Stomach (tissue), 4 donors: Measurements from ENCODE around the gene GSTM5.

Experiments
- EP300 ChIP-seq: sonication (generic); formaldehyde crosslinking; IDR thresholded peaks from one replicate; pipeline ENCODE4 v1.6.1; 2017; ENCODE audit warnings: antibody characterized with exemption
- POLR2A ChIP-seq, 4 donors: fragments of 450-650 bp; IDR thresholded peaks; one replicate each; pipeline ENCODE4 v1.6.1; 2016; ENCODE audit warnings: antibody characterized with exemption in 4 of 4, control low read depth in 2 of 4, mild to moderate bottlenecking in 1 of 4, moderate library complexity in 1 of 4
- POLR2AphosphoS5 ChIP-seq, 3 donors: sonication (generic); formaldehyde crosslinking; IDR thresholded peaks; one replicate each; pipeline ENCODE4 v1.6.1; 2016; ENCODE audit warnings: antibody characterized with exemption in 3 of 3
- TF ChIP-seq, protein P1 (sequence below), 7 experiments: fragments of 450-650 bp in 4 of 7; fragments of 200-600 bp in 3 of 7; sonication (generic) in 3 of 7; IDR thresholded peaks; one replicate each; pipeline ENCODE4 v1.5.1; 2016 to 2019; ENCODE audit warnings: antibody characterized with exemption in 7 of 7, control low read depth in 2 of 7, mild to moderate bottlenecking in 1 of 7

DNA sequence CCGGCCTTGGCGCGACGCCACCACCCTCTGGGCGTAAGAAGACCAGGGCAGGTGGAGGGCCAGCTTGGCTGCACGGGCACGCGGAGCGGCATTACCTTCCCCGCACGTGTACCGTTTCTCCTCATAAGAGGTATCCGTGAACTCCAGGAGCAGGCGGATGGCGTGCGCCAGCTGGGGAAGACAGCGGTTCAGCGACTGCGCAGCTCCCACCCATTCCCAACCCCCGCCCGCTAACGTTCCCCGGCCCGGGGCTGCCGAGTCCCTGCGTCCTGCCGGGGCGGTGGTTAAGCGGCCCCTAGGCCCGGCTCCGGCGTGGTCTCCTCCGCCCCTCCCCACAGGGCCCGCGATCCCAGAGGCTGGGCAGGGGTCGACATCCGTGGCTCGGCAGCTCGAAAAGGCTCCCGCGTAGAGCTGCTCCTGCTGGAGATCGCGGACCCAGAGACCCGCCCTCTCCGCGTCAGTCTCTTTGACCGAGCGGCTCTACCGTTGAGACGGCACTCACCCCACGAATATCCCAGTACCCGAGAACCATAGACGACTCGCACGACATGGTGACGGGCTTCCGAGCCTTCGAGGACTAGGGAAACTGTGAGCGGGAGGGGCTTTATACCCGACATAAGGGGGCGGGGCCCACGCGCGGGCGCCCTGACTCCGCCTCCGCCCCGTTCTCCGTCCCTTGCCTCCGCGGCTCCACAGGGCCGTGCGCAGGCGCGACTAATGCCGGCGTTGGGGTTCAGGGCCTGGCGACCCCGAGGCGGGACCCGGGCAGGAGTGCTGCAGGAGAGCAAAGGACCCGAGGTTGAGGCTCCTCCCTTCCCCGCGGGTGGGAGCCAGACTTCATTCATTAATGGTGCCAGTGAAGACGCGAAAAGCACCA, 27.9 kb downstream of the GSTM5 start:
- TF ChIP-seq POLR2A (IDR thresholded peaks at IDR 0.05): peak in 2 of 4 donors; percentile 43 to 83
- peak; percentile 88 to 97 (median 94) for TF ChIP-seq POLR2AphosphoS5 (IDR thresholded peaks at IDR 0.05)
- TF ChIP-seq, protein P1, sequence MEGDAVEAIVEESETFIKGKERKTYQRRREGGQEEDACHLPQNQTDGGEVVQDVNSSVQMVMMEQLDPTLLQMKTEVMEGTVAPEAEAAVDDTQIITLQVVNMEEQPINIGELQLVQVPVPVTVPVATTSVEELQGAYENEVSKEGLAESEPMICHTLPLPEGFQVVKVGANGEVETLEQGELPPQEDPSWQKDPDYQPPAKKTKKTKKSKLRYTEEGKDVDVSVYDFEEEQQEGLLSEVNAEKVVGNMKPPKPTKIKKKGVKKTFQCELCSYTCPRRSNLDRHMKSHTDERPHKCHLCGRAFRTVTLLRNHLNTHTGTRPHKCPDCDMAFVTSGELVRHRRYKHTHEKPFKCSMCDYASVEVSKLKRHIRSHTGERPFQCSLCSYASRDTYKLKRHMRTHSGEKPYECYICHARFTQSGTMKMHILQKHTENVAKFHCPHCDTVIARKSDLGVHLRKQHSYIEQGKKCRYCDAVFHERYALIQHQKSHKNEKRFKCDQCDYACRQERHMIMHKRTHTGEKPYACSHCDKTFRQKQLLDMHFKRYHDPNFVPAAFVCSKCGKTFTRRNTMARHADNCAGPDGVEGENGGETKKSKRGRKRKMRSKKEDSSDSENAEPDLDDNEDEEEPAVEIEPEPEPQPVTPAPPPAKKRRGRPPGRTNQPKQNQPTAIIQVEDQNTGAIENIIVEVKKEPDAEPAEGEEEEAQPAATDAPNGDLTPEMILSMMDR (IDR thresholded peaks at IDR 0.05): no peak
- TF ChIP-seq EP300: no peak
